HG02840 (cell line): ENCODE measurements around the gene RPS27A.
"Not testable (repeated sequence)": the region's sequence is repeated elsewhere in the genome, so short reads cannot be mapped to it uniquely, and the experiment has no call there.

Source experiments
- ATAC-seq: cut with Tn5 transposase; IDR thresholded peaks from one replicate; pipeline ENCODE4 v1.9.1; 2021; ENCODE audit warnings: mild to moderate bottlenecking, moderate library complexity, moderate number of reproducible peaks; ENCODE audit not compliant: unreplicated experiment, low FRiP score

The RPS27A gene

GRCh38 chr2:55236992-55237543 lies 4.6 kb downstream of the RPS27A start:
- no peak for ATAC-seq

- no peak for ATAC-seq
Measured at GRCh38 chr2:55239656-55240222, 7.3 kb downstream of the RPS27A start.

GRCh38 chr2:55241582-55241981 lies 9.1 kb downstream of the RPS27A start:
- ATAC-seq = not testable (repeated sequence)

GRCh38 chr2:55242617-55243016 lies 10.1 kb downstream of the RPS27A start:
- no peak for ATAC-seq

GRCh38 chr2:55245411-55245810 lies 12.9 kb downstream of the RPS27A start:
- no peak for ATAC-seq

GRCh38 chr2:55247025-55247424 lies 14.5 kb downstream of the RPS27A start:
- no peak for ATAC-seq

- ATAC-seq = no peak
Measured at GRCh38 chr2:55252832-55253231, 20.3 kb downstream of the RPS27A start.

GRCh38 chr2:55259586-55259985 lies 27.1 kb downstream of the RPS27A start:
- not testable (repeated sequence) for ATAC-seq

GRCh38 chr2:55268288-55268906 lies 35.9 kb downstream of the RPS27A start:
- no peak for ATAC-seq

- ATAC-seq = peak; percentile 98
Measured at GRCh38 chr2:55268907-55269644, 36.6 kb downstream of the RPS27A start, which contains the start of gene MTIF2. Gene MTIF2 (minus strand): TSS chr2:55269231. CDS start chr2:55263858, 5,373 bp downstream.

GRCh38 chr2:55269645-55269990 lies 37.1 kb downstream of the RPS27A start:
- ATAC-seq = no peak

- ATAC-seq = not testable (repeated sequence)
Measured at GRCh38 chr2:55274346-55274745, 41.9 kb downstream of the RPS27A start.

GRCh38 chr2:55277310-55277709 lies 44.8 kb downstream of the RPS27A start:
- ATAC-seq = no peak

GRCh38 chr2:55279214-55279835 lies 46.8 kb downstream of the RPS27A start:
- ATAC-seq = not testable (repeated sequence)

- not testable (repeated sequence) for ATAC-seq
Measured at GRCh38 chr2:55279859-55280424, 47.5 kb downstream of the RPS27A start.

GRCh38 chr2:55280851-55281546 lies 48.5 kb downstream of the RPS27A start:
- not testable (repeated sequence) for ATAC-seq

GRCh38 chr2:55282110-55282917 lies 49.8 kb downstream of the RPS27A start:
- peak; percentile 97 for ATAC-seq

- ATAC-seq = no peak
Measured at GRCh38 chr2:55283083-55283482, 50.6 kb downstream of the RPS27A start.
